Endothelial cell of umbilical vein (primary cell): ENCODE results near the gene MPZL2. TPM values are rescaled to one million over a fixed set of nuclear protein-coding genes. Genes with fewer than 3 reads are reported as not detected.

Experiments used
- BruUV-seq: library from RNA; stranded (reverse); fragments of 400-500 nt; replicated peaks from 2 replicates; lab custom pipeline; 2021; lab: Mats Ljungman, UMichigan
- CTCF ChIA-PET: fragments of 300-600, 350-600 bp; sonication (Branson Sonifier 250); formaldehyde crosslinking; loops from one replicate; lab custom pipeline; 2021; ENCODE audit warnings: antibody characterized with exemption, inconsistent platforms; lab: Charles Lee
- POLR2A ChIA-PET: fragments of 300-600, 350-600 bp; sonication (Branson Sonifier 250); formaldehyde crosslinking; loops from one replicate; lab custom pipeline; 2021; ENCODE audit warnings: antibody characterized with exemption, inconsistent platforms; lab: Charles Lee
- DNase-seq: peaks from one replicate; pipeline ENCODE4 v3.0.0-alpha.2; 2011; ENCODE audit warnings: low read depth, low spot score
- FAIRE-seq: peaks from 2 replicates; lab custom pipeline; 2011; peaks lifted over from hg19 to GRCh38; lab: Jason Lieb, UNC
- H2AFZ ChIP-seq: 2 replicates; pipeline ENCODE4 v1.6.0; 2012; ENCODE audit warnings: low read depth, low read length, control low read depth, inconsistent platforms
- H3K27ac ChIP-seq: 2 replicates; pipeline ENCODE4 v1.5.1; 2011; ENCODE audit warnings: low read depth, mild to moderate bottlenecking, control low read depth, low read length, moderate library complexity; ENCODE audit not compliant: insufficient read depth
- H3K27me3 ChIP-seq, 2 experiments: 2 replicates each; pipeline versions ENCODE4 v1.6.0 to v1.6.1; 2011; ENCODE audit warnings: low read length in 2 of 2, mixed read lengths in 1 of 2; ENCODE audit not compliant: control insufficient read depth in 2 of 2, insufficient read depth in 2 of 2
- H3K36me3 ChIP-seq, 2 experiments: 2 replicates in 1 of 2; 3 replicates in 1 of 2; pipeline ENCODE4 v1.5.1; 2011; ENCODE audit warnings: low read length in 2 of 2, mild to moderate bottlenecking in 1 of 2, moderate library complexity in 1 of 2; ENCODE audit not compliant: control insufficient read depth in 2 of 2, insufficient read depth in 2 of 2; ENCODE audit errors: extremely low read depth in 1 of 2
- H3K4me1 ChIP-seq: 3 replicates; pipeline ENCODE4 v1.5.1; 2011; ENCODE audit warnings: mild to moderate bottlenecking, low read length; ENCODE audit not compliant: control insufficient read depth, insufficient read depth; ENCODE audit errors: extremely low read depth
- H3K4me2 ChIP-seq: 2 replicates; pipeline ENCODE4 v1.6.1; 2011; ENCODE audit warnings: low read length, control low read depth, mixed read lengths; ENCODE audit not compliant: insufficient read depth
- H3K4me3 ChIP-seq, 3 experiments: fragments of 200-600 bp in 1 of 3; sonication (generic), shearing (Covaris generic) in 1 of 3; replicated peaks in 1 of 3; 2 replicates each; pipeline ENCODE4 v1.5.1; 2011 to 2016; ENCODE audit warnings: control low read depth in 3 of 3, low read length in 3 of 3, mild to moderate bottlenecking in 2 of 3, inconsistent platforms in 1 of 3, low read depth in 1 of 3, moderate library complexity in 1 of 3; ENCODE audit not compliant: insufficient read depth in 1 of 3
- H3K79me2 ChIP-seq: 2 replicates; pipeline ENCODE4 v1.6.0; 2012; ENCODE audit warnings: low read length, inconsistent platforms; ENCODE audit not compliant: control insufficient read depth, insufficient read depth
- H3K9ac ChIP-seq: replicated peaks from 2 replicates; pipeline ENCODE3; 2011; ENCODE audit warnings: low read length, control low read depth; ENCODE audit not compliant: insufficient read depth; ENCODE audit errors: extremely low read depth
- H3K9me1 ChIP-seq: replicated peaks from 3 replicates; pipeline ENCODE4 v1.6.0; 2011; ENCODE audit warnings: mild to moderate bottlenecking, low read length; ENCODE audit not compliant: control insufficient read depth, insufficient read depth; ENCODE audit errors: extremely low read depth
- H3K9me3 ChIP-seq: replicated peaks from 2 replicates; pipeline ENCODE4 v1.5.1; 2012; ENCODE audit warnings: low read length, inconsistent platforms; ENCODE audit not compliant: control insufficient read depth, insufficient read depth
- H4K20me1 ChIP-seq: replicated peaks from 2 replicates; pipeline ENCODE3; 2011; ENCODE audit warnings: mild to moderate bottlenecking, low read length; ENCODE audit not compliant: control insufficient read depth, insufficient read depth; ENCODE audit errors: extremely low read depth
- EZH2 ChIP-seq: IDR thresholded peaks from 2 replicates; pipeline ENCODE4 v1.6.1; 2012; ENCODE audit warnings: borderline replicate concordance, low read depth, mild to moderate bottlenecking, moderate library complexity, low read length, inconsistent platforms; ENCODE audit not compliant: severe bottlenecking
- FOS ChIP-seq: IDR thresholded peaks from 2 replicates; pipeline ENCODE4 v1.6.1; 2011; ENCODE audit warnings: mild to moderate bottlenecking, low read length, moderate library complexity, borderline replicate concordance; ENCODE audit not compliant: insufficient read depth
- GATA2 ChIP-seq: IDR thresholded peaks from 2 replicates; pipeline ENCODE4 v1.7.0; 2011; ENCODE audit warnings: low read depth, mild to moderate bottlenecking, moderate library complexity, mixed read lengths, low read length; ENCODE audit not compliant: insufficient read length, insufficient read depth
- JUN ChIP-seq: IDR thresholded peaks from 2 replicates; pipeline ENCODE4 v1.6.1; 2011; ENCODE audit warnings: borderline replicate concordance, low read depth; ENCODE audit not compliant: insufficient read length, insufficient read depth
- MAX ChIP-seq: IDR thresholded peaks from 2 replicates; pipeline ENCODE4 v1.6.1; 2011; ENCODE audit not compliant: insufficient read depth, insufficient read length
- MYC ChIP-seq: IDR thresholded peaks from one replicate; pipeline ENCODE4 v1.6.1; 2011; ENCODE audit warnings: mild to moderate bottlenecking, low read depth, low read length
- POLR2A ChIP-seq: IDR thresholded peaks from 2 replicates; pipeline ENCODE4 v1.6.1; 2012; ENCODE audit warnings: low read depth, mild to moderate bottlenecking, control low read depth, low read length
- POLR2AphosphoS5 ChIP-seq: IDR thresholded peaks from 2 replicates; pipeline ENCODE4 v1.6.1; 2012; ENCODE audit warnings: low read depth, mild to moderate bottlenecking, control low read depth, low read length, moderate library complexity; ENCODE audit not compliant: insufficient read depth
- dilution Hi-C: fragments of 300-500 bp; cut with MboI; formaldehyde crosslinking; loops from one replicate; pipeline ENCODE4 v1.15.0; 2019; ENCODE audit warnings: low sequenced_read_pairs; ENCODE audit not compliant: extremely low pct_ligation_motif_present
- intact Hi-C: fragments of 100-400 bp; cut with micrococcal nuclease; formaldehyde crosslinking; loops from one replicate; pipeline ENCODE4 v1.10.0; 2022
- polyA plus RNA-seq, 4 experiments: library from polyadenylated mRNA; depleted of rRNA in 3 of 4; stranded (reverse) in 3 of 4; unstranded in 1 of 4; fragments of >200 nt; gene quantifications; 2 replicates each; pipeline versions ENCODE4 v1.2.1 to v1.2.3, GENCODE V29; 2011 to 2012; ENCODE audit warnings: missing spikeins in 1 of 4
- total RNA-seq: library from RNA; stranded (reverse); gene quantifications from 2 replicates; pipeline ENCODE4 v1.2.3, GENCODE V29; 2021
- TF ChIP-seq, protein P1 (sequence below), 2 donors: IDR thresholded peaks; 1 replicate in 1 of 2; 2 replicates in 1 of 2; pipeline ENCODE4 v1.5.1; 2011; ENCODE audit warnings: low read length in 2 of 2, mild to moderate bottlenecking in 2 of 2, moderate library complexity in 2 of 2, control low read depth in 1 of 2, inconsistent platforms in 1 of 2, low read depth in 1 of 2; ENCODE audit not compliant: insufficient read depth in 1 of 2; ENCODE audit errors: extremely low read depth in 1 of 2

MPZL2 gene
- total and polyA plus RNA-seq, 2 donors (not counting 3 experiments of a cell fraction or from before 2014, with no cell fraction given) = 21.0 to 49.5 TPM

DNA sequence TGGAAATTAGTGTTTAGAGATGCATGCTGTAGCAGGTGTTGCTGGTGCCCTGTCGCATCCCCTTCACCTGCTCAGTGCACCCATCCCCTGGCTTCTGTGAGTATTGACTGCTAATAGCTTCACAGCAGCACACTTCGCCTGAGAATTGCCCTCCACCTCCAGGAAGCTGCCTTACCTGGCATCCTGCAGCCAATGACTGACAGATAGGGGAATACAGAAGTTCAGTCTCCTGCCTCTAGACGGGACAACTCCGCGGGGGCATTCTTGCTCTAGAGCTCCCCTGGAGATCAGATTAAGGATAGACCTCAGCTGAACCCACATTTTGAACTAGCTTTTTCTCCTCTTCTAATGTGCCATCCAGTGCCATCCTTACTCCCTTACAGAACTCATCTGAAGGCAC lies 31.1 kb upstream of the MPZL2 start:
- Histone ChIP-seq H3K27ac (no peak overlapping the region), H3K9me1 (no peaks in the 10 kb centered on the region), H2AFZ (no peak overlapping the region), H3K4me1 (no peaks in the 10 kb centered on the region), H4K20me1 (no peaks in the 10 kb centered on the region), H3K79me2 (no peaks in the 10 kb centered on the region), H3K36me3 (no peaks in the 10 kb centered on the region), H3K27me3 (no peaks in the 10 kb centered on the region), H3K4me3 (no peak overlapping the region), H3K4me2 (no peak overlapping the region), H3K9me3 (no peaks in the 10 kb centered on the region), H3K9ac (no peak overlapping the region)
- FAIRE-seq (no peak), DNase-seq (no peak)
- intact Hi-C loops (loop anchor here (2.0 kb wide), 1 partner anchor 58 kb away; no protein-coding TSS in a partner anchor), dilution Hi-C loops (no loop called here)
- ChIA-PET CTCF (interaction anchor here (0.7 to 3.6 kb wide), 42 partner anchors 9 to 193 kb away, joined by 3 to 53 read pairs (median 5); partner anchors contain the start of genes CD3D and MPZL2), POLR2A (no interaction called here)
- TF ChIP-seq MYC (no peak), MAX (no peak), FOS (no peak), JUN (no peak), EZH2 (no peak), POLR2AphosphoS5 (no peak), POLR2A (no peak), GATA2 (no peak)
- TF ChIP-seq, protein P1, sequence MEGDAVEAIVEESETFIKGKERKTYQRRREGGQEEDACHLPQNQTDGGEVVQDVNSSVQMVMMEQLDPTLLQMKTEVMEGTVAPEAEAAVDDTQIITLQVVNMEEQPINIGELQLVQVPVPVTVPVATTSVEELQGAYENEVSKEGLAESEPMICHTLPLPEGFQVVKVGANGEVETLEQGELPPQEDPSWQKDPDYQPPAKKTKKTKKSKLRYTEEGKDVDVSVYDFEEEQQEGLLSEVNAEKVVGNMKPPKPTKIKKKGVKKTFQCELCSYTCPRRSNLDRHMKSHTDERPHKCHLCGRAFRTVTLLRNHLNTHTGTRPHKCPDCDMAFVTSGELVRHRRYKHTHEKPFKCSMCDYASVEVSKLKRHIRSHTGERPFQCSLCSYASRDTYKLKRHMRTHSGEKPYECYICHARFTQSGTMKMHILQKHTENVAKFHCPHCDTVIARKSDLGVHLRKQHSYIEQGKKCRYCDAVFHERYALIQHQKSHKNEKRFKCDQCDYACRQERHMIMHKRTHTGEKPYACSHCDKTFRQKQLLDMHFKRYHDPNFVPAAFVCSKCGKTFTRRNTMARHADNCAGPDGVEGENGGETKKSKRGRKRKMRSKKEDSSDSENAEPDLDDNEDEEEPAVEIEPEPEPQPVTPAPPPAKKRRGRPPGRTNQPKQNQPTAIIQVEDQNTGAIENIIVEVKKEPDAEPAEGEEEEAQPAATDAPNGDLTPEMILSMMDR (IDR thresholded peaks at IDR 0.05; ENCODE audit: extremely low read depth in 1 of 2, insufficient read depth in 1 of 2, low read depth in 1 of 2, low read length in 2 of 2) = no peak
- no TSS peak for BruUV-seq
